ENCODE measurements around the gene NCDN.

NCDN gene

GRCh38 chr1:35559317-35559944 is 1.8 kb downstream of the NCDN start:
- Histone ChIP-seq H3K4me1 (ENCODE audit: control insufficient read depth in 5 of 5, insufficient read depth in 5 of 5, low read length in 5 of 5) (peaks cover 2 to 43% (median 39%) of the 10 kb centered on the region in 5 donors), H3K27me3 (ENCODE audit: control insufficient read depth in 5 of 5, insufficient read depth in 4 of 5, low read length in 5 of 5) (no peaks in the 10 kb centered on the region), H3K27ac (ENCODE audit: low read depth, low read length) (no peak overlapping the region), H3K9ac (ENCODE audit: low read length in 5 of 5) (no peak overlapping the region), H3K9me3 (ENCODE audit: control insufficient read depth in 5 of 5, low read length in 5 of 5) (no peaks in the 10 kb centered on the region), H3K4me3 (ENCODE audit: low read depth in 1 of 5, low read length in 5 of 5) (no peak overlapping the region), H3K36me3 (ENCODE audit: control insufficient read depth in 5 of 5, insufficient read depth in 5 of 5, low read length in 5 of 5) (peaks cover 0 to 29% (median 9%) of the 10 kb centered on the region in 5 donors)

DNA sequence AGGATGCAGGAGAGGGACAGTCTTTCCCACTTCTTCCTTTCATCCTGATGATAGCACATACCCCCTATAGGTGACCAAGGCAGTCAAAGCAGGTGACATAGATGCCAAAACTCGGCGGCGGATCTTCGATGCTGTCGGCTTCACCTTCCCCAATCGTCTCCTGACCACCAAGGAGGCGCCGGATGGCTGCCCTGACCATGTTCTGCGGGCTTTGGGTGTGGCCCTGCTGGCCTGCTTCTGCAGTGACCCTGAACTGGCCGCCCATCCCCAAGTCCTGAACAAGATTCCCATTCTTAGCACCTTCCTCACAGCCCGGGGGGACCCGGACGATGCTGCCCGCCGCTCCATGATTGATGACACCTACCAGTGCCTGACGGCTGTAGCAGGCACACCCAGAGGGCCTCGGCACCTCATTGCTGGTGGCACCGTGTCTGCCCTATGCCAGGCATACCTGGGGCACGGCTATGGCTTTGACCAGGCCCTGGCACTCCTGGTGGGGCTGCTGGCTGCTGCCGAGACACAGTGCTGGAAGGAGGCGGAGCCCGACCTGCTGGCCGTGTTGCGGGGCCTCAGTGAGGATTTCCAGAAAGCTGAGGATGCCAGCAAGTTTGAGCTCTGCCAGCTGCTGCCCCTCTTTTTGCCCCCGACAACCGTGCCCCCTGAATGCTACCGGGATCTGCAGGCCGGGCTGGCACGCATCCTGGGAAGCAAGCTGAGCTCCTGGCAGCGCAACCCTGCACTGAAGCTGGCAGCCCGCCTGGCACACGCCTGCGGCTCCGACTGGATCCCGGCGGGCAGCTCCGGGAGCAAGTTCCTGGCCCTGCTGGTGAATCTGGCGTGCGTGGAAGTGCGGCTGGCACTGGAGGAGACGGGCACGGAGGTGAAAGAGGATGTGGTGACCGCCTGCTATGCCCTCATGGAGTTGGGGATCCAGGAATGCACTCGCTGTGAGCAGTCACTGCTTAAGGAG is 2.9 kb downstream of the NCDN start:
- H3K27ac ChIP-seq (ENCODE audit: low read depth, low read length) = no peak overlapping the region
- no peaks in the 10 kb centered on the region for H3K9me3 ChIP-seq (ENCODE audit: control insufficient read depth in 5 of 5, low read length in 5 of 5)
- peaks cover 0 to 29% (median 9%) of the 10 kb centered on the region in 5 donors for H3K36me3 ChIP-seq (ENCODE audit: control insufficient read depth in 5 of 5, insufficient read depth in 5 of 5, low read length in 5 of 5)
- H3K4me1 ChIP-seq (ENCODE audit: control insufficient read depth in 5 of 5, insufficient read depth in 5 of 5, low read length in 5 of 5) = peaks cover 2 to 39% (median 35%) of the 10 kb centered on the region in 5 donors
- H3K9ac ChIP-seq (ENCODE audit: low read length in 5 of 5) = no peak overlapping the region
- H3K4me3 ChIP-seq (ENCODE audit: low read depth in 1 of 5, low read length in 5 of 5) = peak overlapping the region in 1 of 5 donors; percentile 19
- H3K27me3 ChIP-seq (ENCODE audit: control insufficient read depth in 5 of 5, insufficient read depth in 4 of 5, low read length in 5 of 5) = no peaks in the 10 kb centered on the region

DNA sequence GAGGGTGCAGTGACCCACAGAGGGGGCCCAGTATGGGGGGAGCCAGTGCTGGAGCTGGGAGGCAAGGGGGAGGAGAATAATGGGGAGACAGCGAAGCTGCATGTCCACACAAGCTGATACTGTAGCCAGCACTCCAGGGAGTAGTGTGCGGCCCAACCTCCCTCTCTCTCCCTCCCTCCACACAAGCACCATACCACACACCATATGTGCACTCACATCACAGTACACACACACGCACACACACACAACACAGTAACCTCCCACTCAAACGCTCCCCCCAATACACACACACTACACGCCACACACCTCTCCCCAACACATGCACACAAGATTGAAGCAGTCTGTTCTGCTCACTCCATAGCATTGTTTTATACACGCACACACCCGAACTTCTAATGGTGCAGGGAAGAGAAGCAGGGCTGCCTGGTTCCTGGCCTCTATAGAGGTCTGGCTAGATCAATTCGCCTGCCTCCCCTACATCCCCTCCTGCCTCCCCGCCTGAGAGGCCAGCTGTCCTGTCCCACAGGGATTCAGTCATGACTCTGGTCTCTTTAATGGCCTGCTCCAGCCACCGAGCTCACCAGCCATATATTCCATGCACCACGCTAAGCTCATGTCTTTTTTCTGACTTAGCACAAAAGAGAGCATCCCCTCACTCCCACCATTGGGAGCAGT is 3.8 kb downstream of the NCDN start:
- Histone ChIP-seq H3K9ac (ENCODE audit: low read length in 5 of 5) (no peak overlapping the region), H3K4me3 (ENCODE audit: low read depth in 1 of 5, low read length in 5 of 5) (peak overlapping the region in 1 of 5 donors; percentile 19), H3K36me3 (ENCODE audit: control insufficient read depth in 5 of 5, insufficient read depth in 5 of 5, low read length in 5 of 5) (peaks cover 0 to 29% (median 11%) of the 10 kb centered on the region in 5 donors), H3K9me3 (ENCODE audit: control insufficient read depth in 5 of 5, low read length in 5 of 5) (no peaks in the 10 kb centered on the region), H3K27me3 (ENCODE audit: control insufficient read depth in 5 of 5, insufficient read depth in 4 of 5, low read length in 5 of 5) (no peaks in the 10 kb centered on the region), H3K4me1 (ENCODE audit: control insufficient read depth in 5 of 5, insufficient read depth in 5 of 5, low read length in 5 of 5) (peaks cover 2 to 31% (median 27%) of the 10 kb centered on the region in 5 donors), H3K27ac (ENCODE audit: low read depth, low read length) (no peak overlapping the region)

GRCh38 chr1:35561972-35562680 is 4.5 kb downstream of the NCDN start:
- Histone ChIP-seq H3K9me3 (ENCODE audit: control insufficient read depth in 5 of 5, low read length in 5 of 5) (no peaks in the 10 kb centered on the region), H3K4me3 (ENCODE audit: low read depth in 1 of 5, low read length in 5 of 5) (no peak overlapping the region), H3K27ac (ENCODE audit: low read depth, low read length) (no peak overlapping the region), H3K4me1 (ENCODE audit: control insufficient read depth in 5 of 5, insufficient read depth in 5 of 5, low read length in 5 of 5) (peaks cover 2 to 25% (median 23%) of the 10 kb centered on the region in 5 donors), H3K27me3 (ENCODE audit: control insufficient read depth in 5 of 5, insufficient read depth in 4 of 5, low read length in 5 of 5) (no peaks in the 10 kb centered on the region), H3K36me3 (ENCODE audit: control insufficient read depth in 5 of 5, insufficient read depth in 5 of 5, low read length in 5 of 5) (peaks cover 0 to 34% (median 15%) of the 10 kb centered on the region in 5 donors), H3K9ac (ENCODE audit: low read length in 5 of 5) (no peak overlapping the region)

- no peaks in the 10 kb centered on the region for H3K27me3 ChIP-seq (ENCODE audit: control insufficient read depth in 5 of 5, insufficient read depth in 4 of 5, low read length in 5 of 5)
- H3K4me3 ChIP-seq (ENCODE audit: low read depth in 1 of 5, low read length in 5 of 5) = no peak overlapping the region
- no peak overlapping the region for H3K9ac ChIP-seq (ENCODE audit: low read length in 5 of 5)
- peaks cover 2 to 19% (median 18%) of the 10 kb centered on the region in 5 donors for H3K4me1 ChIP-seq (ENCODE audit: control insufficient read depth in 5 of 5, insufficient read depth in 5 of 5, low read length in 5 of 5)
- H3K36me3 ChIP-seq (ENCODE audit: control insufficient read depth in 5 of 5, insufficient read depth in 5 of 5, low read length in 5 of 5) = peaks cover 0 to 34% (median 15%) of the 10 kb centered on the region in 5 donors
- no peak overlapping the region for H3K27ac ChIP-seq (ENCODE audit: low read depth, low read length)
- H3K9me3 ChIP-seq (ENCODE audit: control insufficient read depth in 5 of 5, low read length in 5 of 5) = no peaks in the 10 kb centered on the region
These were observed 5.6 kb downstream of the NCDN start for GRCh38 chr1:35563166-35563565.

DNA sequence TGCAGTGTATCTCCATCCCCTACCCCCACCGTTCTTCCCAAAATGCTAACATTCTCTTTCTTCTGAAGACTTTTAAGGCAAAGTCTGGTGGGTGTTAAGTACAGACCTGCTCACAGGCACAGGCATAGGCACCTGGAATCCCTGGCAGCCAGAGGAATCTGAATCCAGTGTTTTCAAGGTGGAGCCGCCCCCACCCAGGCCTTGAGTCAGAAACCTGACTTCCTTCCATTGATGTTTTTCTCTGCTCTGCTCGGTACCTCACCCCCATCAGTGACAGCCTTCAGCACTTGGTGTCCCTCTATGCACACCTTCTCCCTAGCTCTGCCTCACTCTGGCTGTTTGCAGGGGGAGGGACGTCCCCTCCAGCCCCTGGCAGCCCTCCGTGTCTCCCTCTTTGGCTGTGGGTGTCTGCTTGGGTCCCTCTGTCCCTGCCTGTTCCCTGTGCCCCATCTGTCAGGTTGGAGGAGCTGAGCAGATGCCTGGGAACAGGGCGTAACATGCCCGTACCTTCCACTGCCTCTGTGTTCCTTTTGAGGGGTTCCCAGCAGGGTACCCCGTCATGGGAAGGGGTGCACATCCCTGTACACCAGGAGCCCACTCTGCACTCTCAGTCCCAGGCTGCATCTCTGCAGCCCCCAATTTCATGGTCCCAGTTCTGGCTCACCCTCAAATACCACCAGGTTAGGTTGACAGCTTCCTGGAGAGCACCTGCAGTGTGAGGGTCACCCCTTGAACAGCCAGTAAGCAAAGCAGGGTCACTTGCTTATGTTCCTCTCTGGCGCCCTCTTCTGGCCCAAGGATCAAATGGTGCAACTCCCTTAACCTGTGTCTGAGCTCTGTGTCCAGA is 6.7 kb downstream of the NCDN start:
- no peaks in the 10 kb centered on the region for H3K9me3 ChIP-seq (ENCODE audit: control insufficient read depth in 5 of 5, low read length in 5 of 5)
- no peak overlapping the region for H3K9ac ChIP-seq (ENCODE audit: low read length in 5 of 5)
- H3K36me3 ChIP-seq (ENCODE audit: control insufficient read depth in 5 of 5, insufficient read depth in 5 of 5, low read length in 5 of 5) = peaks cover 0 to 34% (median 15%) of the 10 kb centered on the region in 5 donors
- no peak overlapping the region for H3K27ac ChIP-seq (ENCODE audit: low read depth, low read length)
- no peak overlapping the region for H3K4me3 ChIP-seq (ENCODE audit: low read depth in 1 of 5, low read length in 5 of 5)
- peaks cover 0 to 13% (median 9%) of the 10 kb centered on the region in 5 donors for H3K4me1 ChIP-seq (ENCODE audit: control insufficient read depth in 5 of 5, insufficient read depth in 5 of 5, low read length in 5 of 5)
- H3K27me3 ChIP-seq (ENCODE audit: control insufficient read depth in 5 of 5, insufficient read depth in 4 of 5, low read length in 5 of 5) = peaks cover 0 to under 1% (median 0%) of the 10 kb centered on the region in 5 donors

- peaks cover 0 to 9% (median 0%) of the 10 kb centered on the region in 5 donors for H3K27me3 ChIP-seq (ENCODE audit: control insufficient read depth in 5 of 5, insufficient read depth in 4 of 5, low read length in 5 of 5)
- H3K4me3 ChIP-seq (ENCODE audit: low read depth in 1 of 5, low read length in 5 of 5) = no peak overlapping the region
- no peak overlapping the region for H3K27ac ChIP-seq (ENCODE audit: low read depth, low read length)
- H3K36me3 ChIP-seq (ENCODE audit: control insufficient read depth in 5 of 5, insufficient read depth in 5 of 5, low read length in 5 of 5) = peaks cover 0 to 34% (median 15%) of the 10 kb centered on the region in 5 donors
- H3K9me3 ChIP-seq (ENCODE audit: control insufficient read depth in 5 of 5, low read length in 5 of 5) = no peaks in the 10 kb centered on the region
- peaks cover 0 to 13% (median 7%) of the 10 kb centered on the region in 5 donors for H3K4me1 ChIP-seq (ENCODE audit: control insufficient read depth in 5 of 5, insufficient read depth in 5 of 5, low read length in 5 of 5)
- H3K9ac ChIP-seq (ENCODE audit: low read length in 5 of 5) = no peak overlapping the region
These were observed 7.5 kb downstream of the NCDN start for GRCh38 chr1:35564884-35565741.

- Histone ChIP-seq H3K36me3 (ENCODE audit: control insufficient read depth in 5 of 5, insufficient read depth in 5 of 5, low read length in 5 of 5) (peaks cover 0 to 31% (median 15%) of the 10 kb centered on the region in 5 donors), H3K27me3 (ENCODE audit: control insufficient read depth in 5 of 5, insufficient read depth in 4 of 5, low read length in 5 of 5) (peaks cover 0 to 11% (median 0%) of the 10 kb centered on the region in 5 donors), H3K4me1 (ENCODE audit: control insufficient read depth in 5 of 5, insufficient read depth in 5 of 5, low read length in 5 of 5) (peaks cover 0 to 8% (median 5%) of the 10 kb centered on the region in 5 donors), H3K9ac (ENCODE audit: low read length in 5 of 5) (no peak overlapping the region), H3K4me3 (ENCODE audit: low read depth in 1 of 5, low read length in 5 of 5) (no peak overlapping the region), H3K27ac (ENCODE audit: low read depth, low read length) (no peak overlapping the region), H3K9me3 (ENCODE audit: control insufficient read depth in 5 of 5, low read length in 5 of 5) (no peaks in the 10 kb centered on the region)
These were observed 8.1 kb downstream of the NCDN start for GRCh38 chr1:35565742-35566133.

Measured in subcutaneous abdominal adipose tissue (tissue), 5 donors.